Progenitor cell of endocrine pancreas (in vitro differentiated cells): ENCODE results near the gene RRAD. TPM values are rescaled to one million over a fixed set of nuclear protein-coding genes. Genes with fewer than 3 reads are reported as not detected.

Experiments used
- DNase-seq: peaks from one replicate; pipeline ENCODE4 v3.0.0; 2021; ENCODE audit warnings: low spot score; ENCODE audit not compliant: unreplicated experiment
- H3K27ac Mint-ChIP-seq: 2 replicates; pipeline ENCODE4 v1.8.0; 2021; ENCODE audit warnings: mild to moderate bottlenecking, moderate library complexity, mixed read lengths
- H3K27me3 Mint-ChIP-seq: 2 replicates; pipeline ENCODE4 v1.8.0; 2021; ENCODE audit warnings: mixed read lengths
- H3K36me3 Mint-ChIP-seq: 2 replicates; pipeline ENCODE4 v1.8.0; 2022; ENCODE audit warnings: mixed read lengths; ENCODE audit not compliant: insufficient read depth
- H3K4me1 Mint-ChIP-seq: 2 replicates; pipeline ENCODE4 v1.8.0; 2021; ENCODE audit warnings: low read depth, mixed read lengths
- H3K4me3 Mint-ChIP-seq: 2 replicates; pipeline ENCODE4 v1.8.0; 2021; ENCODE audit warnings: low read depth, mild to moderate bottlenecking, moderate library complexity, mixed read lengths
- H3K9me3 Mint-ChIP-seq: 2 replicates; pipeline ENCODE4 v1.8.0; 2021; ENCODE audit warnings: low read depth, mixed read lengths
- CTCF ChIP-seq: fragments of 200-600 bp; sonication (generic); IDR thresholded peaks from one replicate; pipeline ENCODE4 v1.5.0; 2021; ENCODE audit warnings: antibody characterized with exemption, mild to moderate bottlenecking; ENCODE audit not compliant: unreplicated experiment
- total RNA-seq: library from RNA; stranded (reverse); gene quantifications from 2 replicates; pipeline ENCODE4 v1.2.1, GENCODE V29; 2021

Gene RRAD
- total RNA-seq, 1 donor from 2014 or later: 0.36 TPM

DNA sequence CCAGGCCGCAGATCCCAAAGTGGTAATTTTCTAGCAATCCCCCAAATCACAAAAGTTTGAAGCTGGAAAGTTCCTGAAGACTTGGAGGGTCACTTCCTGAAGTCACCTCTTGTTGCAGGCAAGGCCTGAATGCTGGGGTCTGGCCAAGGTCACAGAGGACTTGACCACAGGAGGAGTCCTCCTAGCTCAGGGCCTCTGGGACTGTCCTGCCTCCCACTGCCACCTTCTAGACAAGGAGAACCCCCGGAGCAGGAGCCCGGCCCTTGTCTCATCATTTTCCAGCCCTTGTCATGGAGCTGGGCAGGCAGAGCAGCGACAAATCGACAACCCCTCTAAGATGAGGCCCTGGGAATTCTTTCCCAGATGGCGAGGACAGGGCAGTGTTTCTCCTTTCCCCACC lies 7.0 kb downstream of the RRAD start:
- Mint-ChIP-seq H3K27ac (no peak overlapping the region), H3K36me3 (no peaks in the 10 kb centered on the region), H3K4me3 (no peak overlapping the region), H3K27me3 (peaks cover 50% of the 10 kb centered on the region), H3K4me1 (peaks cover 2% of the 10 kb centered on the region), H3K9me3 (no peaks in the 10 kb centered on the region)
- TF ChIP-seq CTCF: no peak
- DNase-seq: no peak

GRCh38 chr16:66917741-66918140 lies 7.6 kb downstream of the RRAD start:
- Mint-ChIP-seq H3K27me3 (peaks cover 44% of the 10 kb centered on the region), H3K36me3 (no peaks in the 10 kb centered on the region), H3K9me3 (no peaks in the 10 kb centered on the region), H3K27ac (no peak overlapping the region), H3K4me1 (peaks cover 2% of the 10 kb centered on the region), H3K4me3 (no peak overlapping the region)
- TF ChIP-seq CTCF: no peak
- no peak for DNase-seq

DNA sequence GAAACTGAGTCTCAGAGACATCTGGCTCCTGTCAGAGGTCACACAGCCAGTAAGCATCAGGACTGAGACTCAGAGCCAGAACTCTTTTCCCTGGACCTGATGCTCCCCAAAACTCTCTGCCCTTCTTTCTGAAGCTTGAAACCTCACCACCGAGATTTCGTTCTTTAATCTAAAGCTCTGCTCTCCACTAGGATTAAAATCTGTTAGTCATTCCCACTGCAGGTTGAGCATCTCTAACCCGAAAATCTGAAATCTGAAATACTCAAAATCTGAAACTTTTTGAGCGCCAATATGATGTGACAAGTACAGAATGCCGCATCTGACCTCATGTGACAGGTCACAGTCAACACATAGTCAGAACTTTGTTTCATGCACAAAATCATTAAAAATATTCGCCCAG lies 8.8 kb downstream of the RRAD start:
- TF ChIP-seq CTCF: no peak
- Mint-ChIP-seq H3K36me3 (no peaks in the 10 kb centered on the region), H3K9me3 (no peaks in the 10 kb centered on the region), H3K4me1 (peaks cover 2% of the 10 kb centered on the region), H3K27me3 (peaks cover 41% of the 10 kb centered on the region), H3K4me3 (no peak overlapping the region), H3K27ac (no peak overlapping the region)
- no peak for DNase-seq

GRCh38 chr16:66915041-66915440 lies 10.3 kb downstream of the RRAD start:
- H3K4me1 Mint-ChIP-seq: peaks cover 2% of the 10 kb centered on the region
- H3K4me3 Mint-ChIP-seq: no peak overlapping the region
- no peaks in the 10 kb centered on the region for H3K36me3 Mint-ChIP-seq
- no peak overlapping the region for H3K27ac Mint-ChIP-seq
- no peak for TF ChIP-seq CTCF
- H3K9me3 Mint-ChIP-seq: no peaks in the 10 kb centered on the region
- DNase-seq: no peak
- H3K27me3 Mint-ChIP-seq: peaks cover 33% of the 10 kb centered on the region

DNA sequence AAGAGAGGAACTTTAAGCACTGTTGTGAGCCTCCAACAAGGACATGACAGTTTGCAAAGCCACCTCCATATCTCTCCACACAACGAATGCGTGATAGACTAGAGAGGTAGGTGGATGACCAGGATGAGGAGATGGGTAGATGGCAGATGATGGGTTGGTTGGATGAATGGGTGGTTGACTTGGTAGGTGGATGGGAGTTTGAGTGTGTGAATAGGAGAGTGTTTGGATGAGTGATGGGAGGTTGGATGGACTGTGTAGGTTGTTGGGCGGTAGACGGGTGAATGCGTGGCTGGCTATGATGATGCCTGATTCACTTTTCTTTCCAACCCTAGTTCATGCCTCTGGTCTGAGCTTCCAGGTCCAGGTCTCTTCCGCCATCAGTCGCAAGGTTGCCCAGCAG lies 10.8 kb downstream of the RRAD start:
- Mint-ChIP-seq H3K9me3 (no peaks in the 10 kb centered on the region), H3K27ac (no peak overlapping the region), H3K4me1 (peaks cover 2% of the 10 kb centered on the region), H3K4me3 (no peak overlapping the region), H3K27me3 (peaks cover 36% of the 10 kb centered on the region), H3K36me3 (no peaks in the 10 kb centered on the region)
- TF ChIP-seq CTCF: no peak
- DNase-seq: no peak
